HG03280 (cell line): ENCODE data around the gene MIA3.
A peak's percentile ranks its signal among the peaks of the same experiment; 100 is the strongest.
"Not testable (repeated sequence)": the region's sequence is repeated elsewhere in the genome, so short reads cannot be mapped to it uniquely, and the experiment has no call there.

Source experiments
- ATAC-seq: cut with Tn5 transposase; IDR thresholded peaks from one replicate; pipeline ENCODE4 v1.9.1; 2021; ENCODE audit warnings: mild to moderate bottlenecking, moderate library complexity; ENCODE audit not compliant: unreplicated experiment

MIA3 gene, protein sequence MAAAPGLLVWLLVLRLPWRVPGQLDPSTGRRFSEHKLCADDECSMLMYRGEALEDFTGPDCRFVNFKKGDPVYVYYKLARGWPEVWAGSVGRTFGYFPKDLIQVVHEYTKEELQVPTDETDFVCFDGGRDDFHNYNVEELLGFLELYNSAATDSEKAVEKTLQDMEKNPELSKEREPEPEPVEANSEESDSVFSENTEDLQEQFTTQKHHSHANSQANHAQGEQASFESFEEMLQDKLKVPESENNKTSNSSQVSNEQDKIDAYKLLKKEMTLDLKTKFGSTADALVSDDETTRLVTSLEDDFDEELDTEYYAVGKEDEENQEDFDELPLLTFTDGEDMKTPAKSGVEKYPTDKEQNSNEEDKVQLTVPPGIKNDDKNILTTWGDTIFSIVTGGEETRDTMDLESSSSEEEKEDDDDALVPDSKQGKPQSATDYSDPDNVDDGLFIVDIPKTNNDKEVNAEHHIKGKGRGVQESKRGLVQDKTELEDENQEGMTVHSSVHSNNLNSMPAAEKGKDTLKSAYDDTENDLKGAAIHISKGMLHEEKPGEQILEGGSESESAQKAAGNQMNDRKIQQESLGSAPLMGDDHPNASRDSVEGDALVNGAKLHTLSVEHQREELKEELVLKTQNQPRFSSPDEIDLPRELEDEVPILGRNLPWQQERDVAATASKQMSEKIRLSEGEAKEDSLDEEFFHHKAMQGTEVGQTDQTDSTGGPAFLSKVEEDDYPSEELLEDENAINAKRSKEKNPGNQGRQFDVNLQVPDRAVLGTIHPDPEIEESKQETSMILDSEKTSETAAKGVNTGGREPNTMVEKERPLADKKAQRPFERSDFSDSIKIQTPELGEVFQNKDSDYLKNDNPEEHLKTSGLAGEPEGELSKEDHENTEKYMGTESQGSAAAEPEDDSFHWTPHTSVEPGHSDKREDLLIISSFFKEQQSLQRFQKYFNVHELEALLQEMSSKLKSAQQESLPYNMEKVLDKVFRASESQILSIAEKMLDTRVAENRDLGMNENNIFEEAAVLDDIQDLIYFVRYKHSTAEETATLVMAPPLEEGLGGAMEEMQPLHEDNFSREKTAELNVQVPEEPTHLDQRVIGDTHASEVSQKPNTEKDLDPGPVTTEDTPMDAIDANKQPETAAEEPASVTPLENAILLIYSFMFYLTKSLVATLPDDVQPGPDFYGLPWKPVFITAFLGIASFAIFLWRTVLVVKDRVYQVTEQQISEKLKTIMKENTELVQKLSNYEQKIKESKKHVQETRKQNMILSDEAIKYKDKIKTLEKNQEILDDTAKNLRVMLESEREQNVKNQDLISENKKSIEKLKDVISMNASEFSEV (N-terminal part only)

DNA sequence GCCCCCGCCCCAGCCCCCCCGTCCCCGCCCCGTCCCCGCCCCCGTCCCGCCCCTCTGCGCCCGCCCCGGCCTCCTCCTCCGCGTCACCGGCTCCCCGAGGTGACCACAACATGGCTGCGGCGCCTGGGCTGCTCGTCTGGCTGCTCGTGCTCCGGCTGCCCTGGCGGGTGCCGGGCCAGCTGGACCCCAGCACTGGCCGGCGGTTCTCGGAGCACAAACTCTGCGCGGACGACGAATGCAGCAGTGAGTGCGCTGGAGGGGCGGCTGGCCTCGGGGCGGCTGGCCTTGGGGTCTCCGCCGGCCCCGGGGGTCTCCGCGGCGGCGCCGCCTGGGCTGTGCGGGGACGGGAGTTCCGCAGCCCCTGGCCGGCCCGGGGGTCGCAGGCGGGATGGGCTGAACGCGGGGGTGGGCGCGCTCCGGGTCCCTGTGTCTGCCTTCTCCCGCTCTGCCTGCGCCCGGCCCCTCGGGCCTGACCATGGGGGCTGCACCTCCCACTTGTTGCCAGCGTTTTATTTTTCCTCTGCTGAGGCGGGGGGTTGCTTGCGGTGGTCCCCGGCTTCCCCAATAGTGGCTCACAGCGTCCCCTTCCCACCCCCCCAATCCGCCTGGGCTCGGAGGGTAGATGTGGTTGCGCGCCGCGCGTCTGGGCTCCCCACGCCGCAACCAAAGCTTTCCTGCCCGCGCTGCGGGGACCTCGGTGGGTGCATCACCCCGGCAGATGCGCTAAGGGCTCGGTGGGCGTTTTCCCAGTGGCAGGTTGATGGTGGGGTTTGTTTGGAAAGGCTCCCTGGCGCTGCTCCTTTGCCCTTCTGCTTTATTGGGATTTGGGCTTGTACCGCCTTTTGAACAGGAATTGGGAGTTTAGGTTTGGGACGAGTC is at the start of gene MIA3:
Gene MIA3, plus strand, starts transcription at position 97 of the 879 bp plus-strand sequence. Its CDS starts 14 bp downstream, at position 111.
- peak; percentile 50 for ATAC-seq

DNA sequence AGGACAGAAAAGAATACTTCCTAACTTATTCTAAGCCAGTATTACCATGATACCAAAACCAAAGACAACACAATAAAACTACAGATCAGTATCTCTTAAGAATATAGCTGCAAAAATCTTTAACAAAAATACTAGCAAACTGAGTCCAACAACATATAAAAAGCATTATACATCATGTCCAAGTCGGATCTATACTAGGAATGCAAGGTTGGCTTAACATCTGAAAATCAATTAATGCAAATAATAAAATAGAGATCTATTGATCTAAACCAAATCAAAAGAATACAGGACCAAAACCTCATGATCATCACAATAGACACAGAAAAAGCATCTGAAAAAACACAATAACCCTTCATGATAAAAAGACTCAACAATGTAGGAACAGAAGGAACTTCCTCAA is 47.1 kb upstream of the MIA3 start:
- no peak for ATAC-seq

DNA sequence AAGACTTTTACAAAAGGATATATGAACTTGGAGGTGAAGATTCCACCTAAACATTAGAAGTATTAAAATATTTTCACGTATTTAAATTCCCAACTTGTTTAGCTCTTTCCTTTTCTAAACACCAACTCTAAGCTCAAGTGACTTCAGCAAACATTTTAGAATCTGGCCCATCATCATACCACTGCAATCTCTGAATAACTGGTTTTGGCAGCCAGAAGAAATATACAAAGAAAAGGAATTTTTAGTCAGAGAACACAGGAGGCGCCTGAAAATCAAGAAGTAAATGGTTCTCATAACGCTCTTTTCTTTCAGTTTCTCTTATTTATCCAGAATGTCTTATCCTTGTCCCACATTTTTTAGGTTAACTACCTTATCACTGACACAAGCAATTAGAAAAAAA is 38.6 kb upstream of the MIA3 start:
- ATAC-seq: no peak

DNA sequence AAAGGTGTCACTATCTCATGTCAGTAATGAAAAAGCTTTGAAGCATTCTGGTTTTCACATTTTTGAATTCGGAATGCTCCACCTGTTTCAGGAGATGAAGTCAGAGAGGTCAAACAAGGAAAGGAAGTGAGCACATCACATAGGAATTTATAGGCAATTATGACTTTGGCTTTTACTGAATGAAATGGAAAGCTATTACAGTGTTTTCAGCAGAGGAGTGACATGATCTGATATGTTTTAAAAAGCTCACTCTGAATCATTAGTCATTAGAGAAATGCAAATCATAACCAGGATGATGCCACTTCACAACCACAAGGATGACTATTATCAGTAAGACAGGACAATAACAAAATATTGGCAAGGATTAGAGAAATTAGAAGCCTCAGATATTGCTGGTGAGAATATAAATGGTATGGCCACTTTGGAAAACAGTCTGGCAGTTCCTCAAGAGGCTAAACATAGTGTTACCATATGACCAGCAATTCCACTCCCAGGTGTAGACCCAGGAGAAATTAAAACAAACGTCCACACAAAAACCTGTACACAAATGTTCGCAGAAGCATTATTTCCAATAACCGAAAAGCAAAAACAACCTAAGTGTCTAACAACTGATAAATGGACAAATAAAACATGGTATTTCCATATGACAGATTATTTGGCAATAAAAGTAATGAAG is 35.7 kb upstream of the MIA3 start:
- ATAC-seq: peak; percentile 52

DNA sequence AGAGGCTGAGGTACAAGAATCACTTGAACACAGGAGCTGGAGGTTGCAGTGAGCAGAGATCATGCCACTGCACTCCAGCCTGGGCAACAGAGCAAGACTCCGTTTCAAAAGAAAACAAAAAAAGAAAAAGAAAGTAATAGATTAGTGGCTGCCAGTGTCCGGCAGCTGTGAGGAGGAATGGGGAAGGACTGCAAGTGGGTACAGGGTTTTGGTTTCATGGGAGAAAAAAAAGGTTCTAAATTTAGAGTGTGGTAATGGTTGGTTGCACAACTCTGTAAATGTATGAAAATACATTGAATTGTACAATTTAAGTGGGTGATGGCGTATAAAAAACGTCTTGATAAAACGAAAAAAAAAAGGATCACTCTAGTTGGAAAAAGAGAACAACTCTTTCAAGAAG is 34.8 kb upstream of the MIA3 start:
- ATAC-seq: peak; percentile 80

DNA sequence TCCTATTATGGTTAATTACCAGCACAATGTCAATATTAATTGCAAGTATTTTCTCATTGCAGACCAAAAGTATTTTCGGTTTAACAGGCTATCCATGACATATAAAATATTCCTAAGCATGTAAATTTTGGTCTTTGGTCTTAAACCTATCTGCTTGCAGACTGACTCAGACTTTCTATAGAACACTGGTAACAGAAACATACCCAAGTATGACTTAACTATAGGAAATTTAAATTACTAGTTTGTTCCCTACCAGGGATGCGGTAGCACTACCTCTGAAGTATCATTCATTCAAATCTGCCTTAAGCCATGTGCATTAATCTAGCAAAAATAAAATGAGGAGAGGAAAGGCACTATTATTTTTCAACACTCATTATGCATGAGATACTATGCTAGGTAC is 31.1 kb upstream of the MIA3 start:
- no peak for ATAC-seq

DNA sequence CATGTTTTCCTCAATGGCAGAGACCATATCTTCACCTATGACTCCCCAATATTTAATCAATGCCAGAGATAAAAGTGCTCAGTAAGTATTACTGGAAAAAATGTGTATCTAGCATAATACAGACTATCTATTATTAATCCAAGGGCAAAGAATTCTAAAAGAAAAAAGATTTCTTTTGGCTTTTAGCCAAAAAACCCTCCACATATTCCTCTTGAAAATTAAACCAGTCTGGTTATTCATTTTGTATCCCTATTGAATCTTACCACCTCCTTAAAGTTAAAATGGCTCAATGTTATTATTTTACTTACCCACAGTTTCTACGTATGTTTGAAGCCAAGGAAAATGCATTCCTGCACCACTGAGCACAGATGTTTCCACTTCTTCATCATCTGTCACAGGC is 29.8 kb upstream of the MIA3 start:
- no peak for ATAC-seq

DNA sequence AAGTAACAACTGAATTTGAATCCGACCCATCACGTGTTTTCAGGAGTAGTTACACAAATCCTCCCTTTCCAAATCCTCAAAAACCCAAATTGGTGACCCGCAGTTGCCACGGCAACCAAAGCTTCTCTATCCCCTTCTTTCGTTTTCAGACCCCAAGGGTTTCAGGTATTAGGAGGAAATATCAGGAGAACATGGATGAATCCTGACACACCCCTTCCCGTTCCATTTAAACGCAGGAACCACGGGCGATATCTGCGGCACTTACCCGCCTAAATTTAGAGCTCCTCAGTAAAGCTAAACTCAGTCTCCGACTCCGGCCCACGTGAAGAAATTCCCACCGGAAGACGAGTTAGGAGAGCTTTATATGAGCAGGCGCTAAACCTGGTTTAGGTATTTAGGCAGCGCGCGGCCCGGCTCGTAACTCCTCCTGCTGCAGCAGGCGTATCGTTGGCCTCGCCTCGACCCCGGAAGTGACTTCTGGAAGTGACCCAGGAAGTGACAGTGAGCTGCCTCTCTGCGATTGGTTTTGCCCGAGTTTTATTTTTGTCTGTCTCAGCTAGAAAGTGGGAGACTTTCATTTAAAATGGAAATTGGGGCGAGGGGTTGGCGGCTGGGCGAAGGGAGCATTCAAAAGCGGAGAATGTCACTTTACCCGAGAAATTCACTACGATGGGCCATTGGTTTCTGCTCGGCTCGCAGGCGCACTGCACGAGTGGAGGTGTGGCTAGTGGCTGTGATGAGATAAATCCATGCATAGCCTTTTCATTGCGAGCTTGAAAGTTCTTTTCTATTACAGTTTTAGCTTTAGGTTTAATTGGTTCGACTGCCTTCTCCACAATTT is 28.2 kb upstream of the MIA3 start, which contains the start of gene TAF1A:
Gene TAF1A, minus strand, starts transcription at position 472 of the 841 bp plus-strand sequence.
- peak; percentile 100 for ATAC-seq

DNA sequence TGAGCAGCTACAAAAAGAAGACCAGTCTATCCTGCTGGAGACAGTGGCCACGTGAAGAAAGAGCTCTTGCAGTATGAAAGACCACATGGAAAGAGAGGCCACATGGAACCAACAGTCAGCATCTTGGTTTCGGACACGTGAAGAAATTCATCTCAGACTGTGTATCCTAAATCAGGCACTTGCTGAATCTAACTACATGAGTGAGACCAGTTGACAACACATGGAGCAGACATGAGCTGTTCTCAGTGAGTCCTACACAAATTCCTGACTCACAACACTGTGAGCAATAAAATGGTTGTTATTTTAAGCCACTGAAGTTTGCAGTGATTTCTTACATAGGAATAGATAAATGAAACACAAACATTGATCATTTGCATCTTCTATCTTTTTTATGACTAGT is 25.7 kb upstream of the MIA3 start:
- no peak for ATAC-seq

DNA sequence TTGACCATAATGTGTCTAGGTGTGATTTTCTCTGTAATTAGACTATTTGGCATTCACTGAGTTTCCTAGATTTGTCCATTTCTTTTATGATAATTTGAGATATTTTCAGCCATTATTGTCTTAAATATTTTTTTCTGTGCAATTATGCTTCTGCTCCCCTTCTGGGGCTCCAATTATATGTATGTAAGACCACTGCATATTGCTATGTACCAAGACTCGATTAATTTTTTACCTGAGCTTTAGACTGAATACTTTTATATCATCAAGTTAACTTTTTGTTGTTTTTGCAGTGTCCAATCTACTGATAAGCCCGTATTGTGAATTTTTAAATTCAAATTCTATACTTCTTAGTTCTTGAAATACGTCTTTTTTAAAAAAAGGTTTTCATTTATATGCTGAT is 23.1 kb upstream of the MIA3 start:
- ATAC-seq: no peak

DNA sequence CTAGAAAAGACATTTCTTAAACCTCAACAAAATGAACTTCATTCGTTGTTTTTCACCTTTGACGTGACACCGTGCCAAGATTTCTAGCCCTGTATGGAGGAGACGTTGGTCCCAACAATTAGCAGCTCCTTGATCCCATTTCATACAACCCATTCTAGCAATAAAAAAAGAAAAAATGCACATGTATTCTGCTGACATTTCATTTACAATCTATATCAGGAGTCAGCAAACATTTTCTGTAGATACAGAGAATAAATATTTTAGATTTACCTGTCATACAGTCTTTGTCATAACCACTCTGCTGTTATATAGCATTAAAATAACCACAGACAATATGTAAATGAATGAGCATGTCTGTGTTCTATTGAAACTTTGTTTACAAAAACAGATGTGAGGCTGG is 21.2 kb upstream of the MIA3 start:
- no peak for ATAC-seq

DNA sequence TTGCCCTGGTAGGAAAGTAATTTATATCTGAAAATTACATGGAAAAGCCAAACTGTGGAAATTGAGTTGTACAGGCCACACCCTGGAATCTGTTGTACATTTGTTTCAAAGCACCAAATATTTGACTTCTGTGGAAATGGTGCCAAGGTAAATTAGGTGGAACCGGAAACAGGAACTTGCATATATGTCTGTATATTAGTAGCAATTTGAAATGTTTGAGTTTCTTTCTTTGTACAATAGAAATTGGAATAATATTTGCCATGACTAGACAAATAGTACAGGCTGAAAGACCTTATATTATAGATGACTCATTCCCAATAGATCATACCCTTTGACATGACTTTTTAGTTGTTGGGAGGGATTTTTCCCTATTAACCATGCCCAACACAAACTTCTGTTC is 17.6 kb upstream of the MIA3 start:
- no peak for ATAC-seq

DNA sequence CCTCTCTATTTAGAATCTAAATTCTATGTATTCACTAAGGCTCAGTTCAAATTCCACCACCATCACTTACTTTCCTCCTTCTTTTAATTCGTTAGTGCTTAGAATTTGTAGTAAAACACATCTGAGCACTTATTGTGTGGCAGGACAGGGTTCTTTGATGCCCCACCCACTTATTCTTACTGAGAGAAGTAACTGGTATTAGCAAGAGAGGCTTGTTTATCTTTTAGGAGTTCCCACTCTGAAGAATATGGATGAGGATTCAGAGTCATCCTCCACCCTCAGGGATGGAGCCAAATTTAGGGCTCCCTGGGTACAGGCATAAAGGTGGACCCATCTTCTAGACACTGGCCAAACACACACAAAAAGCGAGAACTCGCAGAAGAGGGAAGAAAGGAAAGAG is 16.6 kb upstream of the MIA3 start:
- no peak for ATAC-seq

DNA sequence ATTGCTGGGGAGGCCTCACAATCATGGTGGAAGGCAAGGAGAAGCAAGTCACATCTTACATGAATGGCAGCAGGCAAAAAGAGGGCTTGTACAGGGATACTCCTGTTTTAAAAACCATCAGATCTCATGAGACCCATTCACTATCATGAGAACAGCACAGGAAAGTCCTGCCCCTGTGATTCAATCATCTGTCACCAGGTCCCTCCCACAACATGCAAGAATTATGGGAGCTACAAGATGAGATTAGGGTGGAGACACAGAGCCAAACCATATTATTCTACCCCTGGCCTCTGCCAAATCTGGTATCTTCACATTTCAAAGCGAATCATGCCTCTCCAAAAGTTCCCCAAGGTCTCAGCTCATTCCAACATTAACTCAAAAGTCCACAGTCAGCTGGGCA is 11.1 kb upstream of the MIA3 start:
- ATAC-seq: no peak

DNA sequence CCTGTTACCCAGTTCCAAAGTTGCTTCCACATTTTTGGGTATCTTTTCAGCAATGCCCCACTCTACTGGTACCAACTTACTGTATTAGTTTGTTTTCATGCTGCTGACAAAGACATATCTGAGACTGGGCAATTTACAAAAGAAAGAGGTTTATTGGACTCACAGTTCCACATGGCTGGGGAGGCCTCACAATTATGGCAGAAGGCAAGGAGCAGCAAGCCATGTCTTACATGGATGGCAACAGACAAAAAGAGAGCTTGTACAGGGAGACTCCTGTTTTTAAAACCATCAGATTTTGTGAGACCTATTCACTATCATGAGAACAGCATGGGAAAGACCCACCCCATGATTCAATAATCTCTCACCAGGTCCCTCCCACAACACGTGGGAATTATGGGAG is 8.8 kb upstream of the MIA3 start:
- ATAC-seq: not testable (repeated sequence)

DNA sequence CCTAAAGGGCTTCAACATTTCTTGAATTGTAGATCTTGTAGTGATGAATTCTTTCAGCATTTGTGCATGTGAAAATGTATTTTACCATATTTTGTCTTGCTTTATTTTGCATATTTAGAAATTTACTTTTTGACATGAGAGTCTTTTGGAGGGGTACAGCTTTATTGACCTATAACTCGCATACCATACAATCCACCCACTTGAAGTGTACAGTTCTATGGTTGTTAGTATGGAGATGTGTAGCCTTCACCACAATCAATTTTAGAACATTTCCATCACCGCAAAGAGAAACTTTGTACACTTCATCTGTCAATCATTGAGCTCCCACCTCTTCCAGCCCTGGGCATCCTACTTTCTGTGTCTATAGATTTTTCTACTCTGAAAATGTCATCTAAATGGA is 7.2 kb upstream of the MIA3 start:
- no peak for ATAC-seq

DNA sequence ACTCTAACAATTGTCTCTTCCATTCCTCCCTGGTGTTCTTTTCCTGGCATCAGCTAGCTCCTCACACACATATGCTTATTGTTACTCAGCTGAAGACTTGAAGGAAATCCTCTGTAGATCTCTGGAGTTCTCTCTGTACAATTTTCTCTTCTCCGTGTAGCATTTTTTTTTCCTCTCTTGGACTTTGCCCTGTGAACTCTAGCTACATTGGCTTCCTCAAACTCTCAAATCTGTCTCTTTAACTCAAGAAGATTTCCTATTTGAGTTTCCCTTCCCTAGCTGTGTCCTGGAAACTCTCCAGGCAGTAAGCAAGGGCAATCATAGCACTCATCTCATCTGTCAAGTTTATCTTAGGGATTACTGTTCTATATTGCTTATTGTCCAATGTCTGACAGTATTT is 4.3 kb upstream of the MIA3 start:
- ATAC-seq: no peak

DNA sequence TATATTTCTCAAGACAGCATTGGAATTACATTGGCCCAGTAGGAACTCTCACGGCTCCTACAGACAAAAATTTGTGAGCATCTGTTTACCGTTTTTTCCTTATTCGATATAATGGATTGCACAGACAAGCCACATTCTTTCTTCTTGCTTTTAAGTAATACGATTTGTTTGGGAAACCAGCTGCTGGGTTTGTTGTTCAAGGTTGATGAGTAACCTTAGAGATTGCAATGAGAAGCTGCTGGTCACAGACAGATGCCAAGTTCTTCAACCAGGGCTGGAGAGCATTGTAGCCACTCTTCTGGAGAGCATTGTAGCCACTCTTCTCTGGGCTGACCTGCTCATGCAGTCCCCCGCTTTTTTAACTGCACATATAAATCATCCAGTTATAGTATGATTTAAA is 1.4 kb upstream of the MIA3 start:
- ATAC-seq: no peak
